AG04449 (cell line): ENCODE results near the gene TNNC2.

Experiments
- CTCF ChIA-PET: fragments of 350-600 bp; formaldehyde crosslinking; extraction: SDS; loops from one replicate; lab custom pipeline; 2021; ENCODE audit warnings: antibody characterized with exemption; lab: Yijun Ruan, JAX
- POLR2A ChIA-PET: fragments of 400-600, 350-600 bp; formaldehyde crosslinking; extraction: SDS; loops from one replicate; lab custom pipeline; 2020; ENCODE audit warnings: antibody characterized with exemption, inconsistent platforms; lab: Yijun Ruan, JAX
- DNase-seq: peaks from one replicate; pipeline ENCODE4 v3.0.0-alpha.2; 2010; ENCODE audit warnings: low read depth, low spot score
- H3K4me3 ChIP-seq: 2 replicates; pipeline ENCODE4 v1.5.1; 2011; ENCODE audit warnings: low read depth, mild to moderate bottlenecking, control low read depth, low read length
- CTCF ChIP-seq: IDR thresholded peaks from one replicate; pipeline ENCODE4 v1.5.1; 2011; ENCODE audit warnings: mild to moderate bottlenecking, moderate library complexity, low read length, control low read depth, inconsistent platforms; ENCODE audit not compliant: insufficient read depth; ENCODE audit errors: missing control alignments

The TNNC2 gene

GRCh38 chr20:45776931-45777330 is 50.2 kb downstream of the TNNC2 start:
- POLR2A ChIA-PET = no interaction called here
- DNase-seq = no peak
- CTCF ChIA-PET = interaction anchor here (0.7 to 1.8 kb wide), 4 partner anchors 15 to 485 kb away, joined by 3 to 6 read pairs (median 3); partner anchors contain the start of genes DNTTIP1 and WFDC3
- no peak for TF ChIP-seq CTCF
- H3K4me3 ChIP-seq = no peak overlapping the region

GRCh38 chr20:45775411-45775810 is 51.7 kb downstream of the TNNC2 start:
- no peak for DNase-seq
- CTCF ChIA-PET = interaction anchor here (1.9 kb wide), 1 partner anchor 464 kb away, joined by 4 read pairs; no protein-coding TSS in a partner anchor

GRCh38 chr20:45774945-45775344 is 52.2 kb downstream of the TNNC2 start:
- DNase-seq = no peak
- no peak overlapping the region for H3K4me3 ChIP-seq
- TF ChIP-seq CTCF = no peak
- POLR2A ChIA-PET = interaction anchor here (1.1 kb wide), 1 partner anchor 427 kb away, joined by 3 read pairs; the partner anchor contains the start of gene SDC4
- CTCF ChIA-PET = interaction anchor here (1.0 to 1.9 kb wide), 3 partner anchors 401 to 463 kb away, joined by 4 to 5 read pairs (median 5); partner anchors contain the start of gene SYS1

More at GRCh38 chr20:45775411-45775810, 51.7 kb downstream of the TNNC2 start:
- no peak overlapping the region for H3K4me3 ChIP-seq
- TF ChIP-seq CTCF = no peak
- POLR2A ChIA-PET = interaction anchor here (1.1 kb wide), 1 partner anchor 428 kb away, joined by 3 read pairs; the partner anchor contains the start of gene SDC4
